Inferior parietal cortex (tissue), 1 donor: ENCODE data around the gene CCND1.
A peak's percentile ranks its signal among the peaks of the same experiment; 100 is the strongest.
"Not testable (repeated sequence)": the region's sequence is repeated elsewhere in the genome, so short reads cannot be mapped to it uniquely, and the experiment has no call there.

Experiments used
- DNase-seq: peaks from one replicate; pipeline ENCODE4 v3.0.0-alpha.2; 2016; ENCODE audit errors: extremely low spot score

CCND1 gene

GRCh38 chr11:69666752-69667536, 26.0 kb downstream of the CCND1 start:
- DNase-seq = no peak

GRCh38 chr11:69667619-69668604, 27.0 kb downstream of the CCND1 start:
- DNase-seq = no peak

- DNase-seq = no peak
Measured at GRCh38 chr11:69669486-69669885, 28.5 kb downstream of the CCND1 start.

GRCh38 chr11:69670158-69670845, 29.3 kb downstream of the CCND1 start:
- DNase-seq = peak; percentile 91

- DNase-seq = no peak
Measured at GRCh38 chr11:69671734-69672465, 30.9 kb downstream of the CCND1 start.

- DNase-seq = no peak
Measured at GRCh38 chr11:69674267-69674885, 33.4 kb downstream of the CCND1 start.

GRCh38 chr11:69674886-69675714, 34.1 kb downstream of the CCND1 start, which contains the start of gene LTO1:
TSS of gene LTO1 (minus strand) at chr11:69675353. CDS start at chr11:69675239, 114 bp downstream.
- peak; percentile 94 for DNase-seq

- no peak for DNase-seq
Measured at GRCh38 chr11:69677749-69678148, 36.8 kb downstream of the CCND1 start.

GRCh38 chr11:69680688-69681087, 39.7 kb downstream of the CCND1 start:
- no peak for DNase-seq

GRCh38 chr11:69682221-69682620, 41.3 kb downstream of the CCND1 start:
- no peak for DNase-seq

GRCh38 chr11:69682681-69683326, 41.8 kb downstream of the CCND1 start:
- DNase-seq = no peak

GRCh38 chr11:69683764-69684333, 42.9 kb downstream of the CCND1 start:
- DNase-seq = no peak

- no peak for DNase-seq
Measured at GRCh38 chr11:69684651-69685050, 43.7 kb downstream of the CCND1 start.

- DNase-seq = no peak
Measured at GRCh38 chr11:69685348-69685747, 44.4 kb downstream of the CCND1 start.

GRCh38 chr11:69686452-69686851, 45.5 kb downstream of the CCND1 start:
- DNase-seq = no peak

- DNase-seq = no peak
Measured at GRCh38 chr11:69686856-69687255, 45.9 kb downstream of the CCND1 start.

- DNase-seq = not testable (repeated sequence)
Measured at GRCh38 chr11:69687969-69688771, 47.2 kb downstream of the CCND1 start.
